NCI-H1092 (cell line): ENCODE measurements around the gene UMOD.
A peak's percentile ranks its signal among the peaks of the same experiment; 100 is the strongest.
"Not testable (repeated sequence)": the region's sequence is repeated elsewhere in the genome, so short reads cannot be mapped to it uniquely, and the experiment has no call there.

Experiments
- DNase-seq: peaks from one replicate; lab custom pipeline; 2025; lab: John Stamatoyannopoulos, UW

UMOD gene

DNA sequence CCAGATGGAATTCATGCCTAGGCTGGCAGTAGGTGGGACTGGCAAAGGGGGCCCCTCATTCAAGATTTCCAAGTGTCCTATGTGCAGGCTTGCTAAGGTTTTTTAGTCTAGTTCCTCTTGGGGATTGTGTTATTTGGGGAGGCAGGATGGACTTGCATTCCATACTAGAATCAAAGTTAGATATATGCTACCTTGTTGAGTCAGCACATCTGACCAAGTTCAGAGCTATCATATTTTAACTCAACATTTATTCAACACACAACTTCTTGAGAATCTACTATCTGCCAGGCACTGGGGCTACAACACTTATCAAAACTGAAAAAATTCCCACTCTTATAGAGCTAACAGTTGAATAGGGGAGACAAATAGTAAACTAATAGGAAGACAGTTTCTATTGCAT lies 31.9 kb downstream of the UMOD start:
- no peak for DNase-seq

DNA sequence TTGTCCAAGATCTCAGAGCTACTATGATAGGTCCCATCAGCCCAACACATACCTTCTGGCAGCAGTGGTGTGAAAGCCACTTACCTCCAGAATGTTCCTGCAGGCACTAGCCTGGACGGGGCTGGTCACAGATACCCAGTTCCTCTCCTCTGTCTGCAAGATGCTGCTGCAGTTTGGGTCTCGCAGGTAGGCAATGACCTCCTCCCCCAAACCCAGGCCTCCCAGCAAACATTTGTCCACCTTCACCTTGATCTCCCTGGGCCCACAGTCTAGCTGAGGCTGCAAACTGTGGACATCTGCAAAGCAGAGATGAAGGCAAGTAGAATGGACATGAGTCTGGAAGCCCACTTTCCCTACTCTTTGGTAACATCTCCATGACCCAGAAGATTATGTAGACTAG lies 32.3 kb downstream of the UMOD start:
- DNase-seq: no peak

DNA sequence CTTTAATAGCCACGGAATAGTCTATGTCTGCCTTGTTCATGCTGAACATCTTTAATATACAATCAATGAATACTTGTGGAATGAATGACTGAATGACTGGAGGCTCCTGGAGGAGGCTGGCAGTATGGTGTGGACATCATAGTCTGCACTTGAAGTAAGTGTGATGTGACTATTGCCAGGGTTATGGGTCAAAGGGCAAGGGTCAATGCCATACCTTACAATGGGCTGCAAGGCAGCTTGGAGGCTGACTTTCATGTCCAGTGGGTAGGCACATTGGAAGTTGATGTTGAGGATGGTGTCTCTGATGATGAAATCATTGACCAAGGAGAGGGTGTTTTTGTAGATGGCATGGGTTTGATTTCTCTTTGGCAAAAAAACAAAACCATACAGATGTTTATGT lies 33.1 kb downstream of the UMOD start:
- DNase-seq: no peak

DNA sequence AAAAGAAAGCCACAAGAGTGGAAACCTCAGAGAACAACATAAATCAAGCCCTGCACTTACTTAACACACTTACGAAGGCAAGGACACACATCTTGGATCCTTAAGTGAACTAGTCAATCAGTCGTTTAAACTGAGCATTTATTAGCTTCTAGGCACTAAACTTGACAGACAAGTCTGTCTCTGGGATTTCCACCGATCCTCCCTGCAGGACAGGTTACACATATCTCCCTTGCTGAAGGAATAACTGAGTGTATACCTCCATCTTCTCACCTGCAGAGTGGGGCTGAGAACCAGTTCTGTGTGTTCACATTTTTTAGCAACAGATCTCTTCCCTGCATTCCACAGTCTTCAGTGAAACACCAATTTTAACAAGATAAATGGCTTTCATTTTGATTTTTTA lies 34.1 kb downstream of the UMOD start:
- DNase-seq: no peak

DNA sequence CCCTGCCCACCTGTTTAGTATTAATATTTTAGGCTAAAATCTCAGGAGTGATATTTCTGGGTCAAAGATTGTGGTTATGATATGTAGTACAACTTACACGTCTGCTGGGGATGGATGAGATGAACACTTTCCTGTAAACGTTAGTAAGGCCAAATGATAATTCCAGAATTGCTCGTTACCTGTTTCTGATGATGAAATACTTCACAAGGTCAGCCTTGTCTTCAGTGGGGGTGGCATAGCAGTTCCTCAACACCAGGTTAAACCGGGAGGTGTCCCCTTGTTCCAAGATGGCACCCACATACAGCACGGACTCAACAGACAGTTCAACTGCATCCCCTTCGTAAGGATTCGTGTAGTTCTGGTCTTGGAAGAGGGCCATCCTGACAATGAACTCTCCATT lies 34.5 kb downstream of the UMOD start:
- no peak for DNase-seq

DNA sequence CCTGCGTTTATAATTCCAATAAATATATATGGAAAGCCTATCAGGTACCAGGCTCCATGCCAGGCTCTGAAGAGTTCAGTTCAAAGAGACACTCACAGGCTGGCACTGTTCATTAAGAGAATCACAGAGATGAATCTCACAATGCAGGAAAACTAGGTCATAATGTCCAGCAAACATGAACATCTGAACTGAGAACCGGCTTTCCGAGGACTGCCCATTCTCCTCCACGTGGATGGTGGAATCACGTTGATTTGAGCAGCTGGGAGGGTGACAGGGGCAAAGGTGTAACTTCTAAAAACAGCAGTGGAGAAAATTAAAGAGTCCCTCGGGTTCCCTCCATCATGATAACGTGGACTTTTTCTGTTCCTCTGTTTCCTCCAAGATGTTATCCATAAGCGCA lies 35.4 kb downstream of the UMOD start:
- DNase-seq: peak; percentile 27

DNA sequence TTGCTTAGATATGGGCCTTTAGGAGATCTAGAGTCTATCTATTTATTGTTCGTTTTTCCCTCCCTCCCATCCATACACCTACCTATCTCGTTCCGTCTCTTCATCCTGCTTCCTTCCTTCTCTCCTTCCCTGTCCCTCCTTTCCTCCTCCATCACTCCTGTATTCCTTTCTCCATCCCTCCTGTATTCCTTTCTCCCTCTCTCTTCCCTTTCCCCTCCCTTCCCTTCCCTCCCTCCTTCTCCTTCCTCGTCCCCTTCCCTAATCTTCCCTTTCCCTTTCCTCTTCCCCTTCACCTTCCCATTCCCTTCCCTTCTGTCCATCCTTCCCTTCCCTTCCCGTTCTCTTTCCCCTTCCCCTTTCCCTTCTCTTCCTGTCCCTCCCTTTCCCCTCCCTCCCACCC lies 35.8 kb downstream of the UMOD start:
- DNase-seq: no peak

DNA sequence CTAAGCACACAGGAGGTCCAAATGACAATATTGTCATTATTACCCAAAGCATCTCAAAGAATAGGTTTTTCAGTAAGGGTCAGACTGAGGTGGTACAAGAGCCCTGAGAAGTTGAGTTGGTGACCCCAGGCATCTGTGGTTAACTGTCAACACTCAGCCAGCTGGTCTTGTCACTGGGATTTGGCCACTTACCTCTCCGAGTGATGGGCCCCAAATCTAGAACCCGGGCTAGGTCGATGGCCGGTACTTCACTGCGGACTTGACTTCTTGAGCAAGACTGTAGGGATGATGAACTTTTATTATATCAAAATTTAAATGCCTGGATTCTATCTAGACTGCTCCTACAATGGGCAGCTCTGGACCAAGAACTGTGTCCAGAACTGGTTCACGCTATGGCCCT lies 36.8 kb downstream of the UMOD start:
- DNase-seq: no peak

DNA sequence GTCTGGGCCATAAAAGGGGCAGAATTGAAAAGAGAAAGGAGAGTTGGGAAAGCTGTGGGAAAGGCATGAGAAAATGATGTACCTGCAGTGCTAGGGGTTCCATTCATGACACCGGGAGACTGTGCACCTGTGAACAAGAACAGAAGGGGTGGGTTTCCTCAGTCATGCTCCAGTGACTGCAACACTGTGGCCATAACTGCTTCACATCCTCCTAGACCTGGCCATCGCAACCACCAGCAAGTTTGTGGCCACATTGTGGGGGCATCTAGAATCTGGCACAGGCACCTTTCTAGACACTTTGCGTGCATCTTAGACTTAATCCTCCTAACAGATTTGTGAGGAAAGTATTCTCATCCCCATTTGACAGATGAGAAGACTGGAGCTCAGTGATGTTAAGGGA lies 37.9 kb downstream of the UMOD start:
- DNase-seq: no peak

DNA sequence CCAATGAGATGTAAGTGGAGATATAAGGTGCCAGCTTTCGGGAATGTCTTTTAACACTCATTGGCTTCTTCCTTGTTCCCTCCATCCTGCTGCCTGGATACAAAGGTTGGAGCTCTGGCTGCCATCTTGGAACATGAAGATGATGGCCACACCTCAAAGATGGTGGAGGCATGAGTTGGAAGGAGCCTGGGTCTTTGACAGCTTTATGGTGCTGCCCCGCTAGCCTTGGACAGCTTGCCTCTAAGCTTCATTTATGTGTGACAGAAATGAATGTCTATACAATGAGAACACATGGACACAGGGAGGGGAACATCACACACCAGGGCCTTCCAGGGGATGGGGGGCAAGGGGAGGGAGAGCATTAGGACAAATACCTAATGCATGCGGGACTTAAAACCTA lies 38.8 kb downstream of the UMOD start:
- no peak for DNase-seq

DNA sequence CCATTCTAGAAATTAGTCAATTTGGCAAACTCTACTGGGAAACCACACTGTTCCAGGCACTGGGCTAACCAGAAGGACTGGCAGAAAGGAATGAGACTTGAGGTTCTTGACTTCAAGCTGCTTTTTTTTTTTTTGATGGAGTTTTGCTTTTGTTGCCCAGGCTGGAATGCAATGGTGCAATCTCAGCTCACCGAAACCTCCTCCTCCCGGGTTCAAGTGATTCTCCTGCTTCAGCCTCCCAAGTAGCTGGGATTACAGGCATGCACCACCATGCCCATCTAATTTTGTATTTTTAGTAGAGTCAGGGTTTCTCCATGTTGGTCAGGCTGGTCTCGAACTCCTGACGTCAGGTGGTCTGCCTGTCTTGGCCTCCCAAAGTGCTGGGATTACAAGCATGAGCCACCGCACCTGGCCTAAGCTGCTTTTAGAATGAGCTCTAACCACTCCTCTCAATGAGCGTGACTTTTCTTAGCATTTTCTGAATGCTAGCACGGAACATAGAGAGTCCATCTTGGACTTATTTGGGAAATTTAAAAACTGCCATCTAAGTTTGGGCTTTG lies 39.9 kb downstream of the UMOD start:
- DNase-seq: not testable (repeated sequence)

DNA sequence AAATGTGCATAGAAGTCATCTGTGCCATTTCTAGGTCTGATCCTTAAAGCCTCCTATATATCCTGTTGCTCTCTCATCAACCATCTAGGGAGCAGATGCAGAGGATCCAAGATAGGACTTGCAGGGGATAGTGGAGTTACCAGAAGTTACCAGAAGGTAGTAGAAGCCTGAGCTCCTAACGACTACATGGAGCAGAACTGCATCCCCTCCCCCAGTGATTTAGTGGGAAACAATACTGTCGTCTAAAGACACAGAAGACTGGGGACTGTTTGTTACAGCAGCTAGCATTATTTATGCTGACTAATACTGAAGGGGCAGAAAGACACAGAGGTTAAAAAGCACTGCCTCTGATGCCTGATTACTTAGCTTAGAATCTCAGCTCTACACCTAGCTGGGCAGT lies 41.0 kb downstream of the UMOD start:
- no peak for DNase-seq

DNA sequence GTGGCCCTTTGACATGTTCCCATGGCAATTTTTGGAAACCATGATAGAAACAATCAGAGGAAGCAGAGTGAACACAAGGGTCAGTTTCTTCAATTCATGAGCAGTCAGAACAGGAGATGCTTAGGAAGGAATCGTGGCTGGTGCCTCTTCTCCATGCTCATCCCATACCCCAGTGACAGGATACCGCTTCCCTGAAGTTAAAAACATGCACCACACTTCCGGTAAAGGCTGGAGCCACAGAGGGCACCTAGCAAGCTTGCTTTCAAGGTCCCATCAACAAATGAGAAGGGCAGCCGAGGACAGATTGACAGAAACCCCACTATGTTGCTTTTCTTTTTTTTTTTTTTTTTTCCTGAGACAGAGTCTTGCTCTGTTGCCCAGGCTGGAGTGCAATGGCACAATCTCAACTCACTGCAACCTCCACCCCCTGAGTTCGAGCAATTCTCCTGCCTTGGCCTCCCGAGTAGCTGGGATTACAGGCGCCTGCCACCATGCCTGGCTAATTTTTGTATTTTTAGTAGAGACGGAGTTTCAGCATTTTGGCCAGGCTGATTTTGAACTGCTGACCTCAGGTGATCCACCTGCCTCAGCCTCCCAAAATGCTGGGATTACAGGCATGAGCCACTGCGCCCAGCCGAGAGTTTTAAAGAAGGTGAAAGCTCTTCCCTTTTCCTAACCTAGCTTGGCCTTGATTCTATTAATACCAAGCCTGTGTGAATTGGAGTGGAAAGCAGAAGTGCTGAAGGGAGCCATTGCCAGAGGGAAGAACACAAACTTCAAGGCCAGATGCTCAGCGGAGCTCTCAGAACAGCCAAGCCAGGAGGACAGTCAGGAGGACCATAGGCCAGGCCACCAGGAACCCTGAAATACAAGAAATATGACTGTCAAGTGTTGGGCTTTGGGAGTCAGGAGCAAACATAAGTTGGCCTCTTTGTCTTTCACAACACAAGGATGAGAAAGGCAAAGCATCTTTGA lies 41.8 kb downstream of the UMOD start:
- no peak for DNase-seq

DNA sequence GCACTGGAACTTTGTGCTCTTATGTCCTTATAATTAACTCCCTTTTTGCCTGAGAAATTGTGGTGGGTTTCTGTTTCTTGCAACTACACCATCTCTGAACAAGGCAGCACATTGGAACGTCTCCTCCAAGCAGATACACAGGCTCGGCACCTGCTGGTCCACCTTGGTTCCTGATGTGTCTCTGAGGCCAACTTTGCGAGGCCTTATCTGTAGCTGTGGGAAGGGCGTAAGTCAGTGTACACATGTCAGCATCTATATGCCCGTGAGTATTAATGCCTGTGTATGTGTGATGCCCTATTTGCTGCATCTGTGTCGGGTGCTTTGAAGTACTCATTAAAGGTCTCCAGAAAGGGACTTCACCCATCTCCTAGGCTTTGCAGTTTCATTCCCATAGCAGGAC lies 42.7 kb downstream of the UMOD start:
- DNase-seq: no peak

DNA sequence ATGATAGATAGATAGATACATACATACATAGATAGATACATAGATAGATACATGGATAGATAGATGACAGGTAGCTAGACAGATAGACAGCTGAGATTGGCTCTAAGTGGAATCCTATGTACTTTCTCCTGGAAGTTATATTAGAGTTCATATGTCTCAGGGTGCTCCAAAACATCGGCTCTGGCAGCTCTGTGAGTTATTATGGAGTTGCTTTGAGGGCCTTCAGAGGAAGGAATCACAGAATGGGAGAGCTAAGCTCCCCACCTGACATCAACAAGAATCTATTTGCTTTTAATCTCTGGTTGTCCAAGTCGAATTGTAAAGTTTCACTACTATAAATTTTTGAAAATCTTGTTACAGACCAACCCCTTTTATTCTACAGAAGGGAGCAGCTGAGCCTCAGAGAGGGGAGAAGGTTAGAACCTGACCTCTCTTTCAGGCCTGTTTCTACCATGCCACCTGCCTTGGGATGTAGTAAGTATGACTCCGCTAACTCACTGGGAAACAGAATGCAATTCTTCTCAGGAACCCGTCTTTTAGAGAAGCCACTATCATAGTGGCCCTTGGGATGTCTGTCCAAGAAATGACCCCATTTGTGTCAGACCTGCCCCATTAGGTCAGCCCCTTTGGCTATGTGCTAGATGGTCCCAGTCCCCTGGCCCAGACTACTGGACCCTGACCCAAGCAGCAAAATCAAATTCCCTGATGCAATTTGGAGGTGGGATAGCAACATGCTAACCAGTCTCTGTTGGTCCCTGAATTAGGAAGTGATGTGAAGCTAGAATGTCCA lies 43.5 kb downstream of the UMOD start:
- DNase-seq: no peak

DNA sequence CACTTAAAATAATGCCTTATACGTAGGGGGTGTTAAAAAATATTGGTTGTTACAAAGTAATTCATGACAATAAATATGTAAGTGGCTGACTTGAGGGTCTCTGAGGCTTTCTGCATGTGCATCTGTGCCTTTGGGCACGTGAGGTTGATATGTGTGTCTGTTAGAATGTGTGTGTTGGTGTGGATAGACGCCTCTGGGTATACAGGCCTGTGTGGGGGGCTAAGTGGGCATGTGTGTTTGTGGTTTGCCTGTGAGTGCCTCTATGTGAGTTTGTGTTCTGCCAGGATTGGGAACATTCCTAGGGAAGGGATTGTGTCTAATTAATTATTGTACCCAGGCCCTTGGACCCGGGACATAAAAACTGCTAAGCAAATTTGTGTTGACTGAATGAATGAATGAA lies 44.2 kb downstream of the UMOD start:
- DNase-seq: no peak

DNA sequence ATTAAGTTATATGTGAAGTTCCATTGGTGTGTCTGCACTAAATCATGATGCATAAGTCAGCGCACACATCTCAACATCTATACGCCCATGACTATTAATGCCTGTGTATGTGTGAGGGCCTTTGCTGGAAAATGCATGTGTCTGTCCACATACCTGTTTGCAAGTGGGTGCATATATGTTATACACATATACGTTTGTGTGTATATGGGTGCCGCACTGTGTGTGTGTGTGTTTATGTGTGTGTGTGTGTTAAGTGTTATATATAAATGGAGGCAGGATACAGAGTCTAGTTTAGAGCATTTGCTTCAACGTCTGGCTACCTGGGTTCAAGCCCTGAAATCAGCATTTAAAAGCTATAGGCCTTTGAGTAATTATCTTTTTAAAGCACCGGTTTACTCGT lies 44.7 kb downstream of the UMOD start:
- DNase-seq: no peak

DNA sequence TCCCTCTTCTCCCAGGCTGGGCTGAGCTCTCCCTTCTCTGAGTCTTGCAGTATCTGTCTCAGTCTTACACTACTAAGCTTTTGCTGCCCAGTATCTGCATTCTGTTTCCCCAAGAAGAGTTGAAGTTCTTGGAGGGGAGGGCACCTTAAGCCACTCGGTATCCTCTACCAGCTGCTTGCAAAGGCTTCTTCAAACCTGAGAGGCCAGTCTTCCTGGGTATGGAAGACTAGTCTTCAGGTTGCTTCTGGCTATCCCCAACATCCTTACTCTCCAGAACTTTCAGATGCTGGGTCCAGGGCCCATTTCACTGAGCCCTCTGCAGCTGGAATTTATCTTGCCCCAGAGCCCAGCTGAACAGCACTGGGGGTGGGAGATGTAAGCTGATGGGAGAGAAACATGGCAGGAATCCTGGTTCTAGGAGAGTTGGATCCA lies 45.3 kb downstream of the UMOD start:
- DNase-seq: no peak

DNA sequence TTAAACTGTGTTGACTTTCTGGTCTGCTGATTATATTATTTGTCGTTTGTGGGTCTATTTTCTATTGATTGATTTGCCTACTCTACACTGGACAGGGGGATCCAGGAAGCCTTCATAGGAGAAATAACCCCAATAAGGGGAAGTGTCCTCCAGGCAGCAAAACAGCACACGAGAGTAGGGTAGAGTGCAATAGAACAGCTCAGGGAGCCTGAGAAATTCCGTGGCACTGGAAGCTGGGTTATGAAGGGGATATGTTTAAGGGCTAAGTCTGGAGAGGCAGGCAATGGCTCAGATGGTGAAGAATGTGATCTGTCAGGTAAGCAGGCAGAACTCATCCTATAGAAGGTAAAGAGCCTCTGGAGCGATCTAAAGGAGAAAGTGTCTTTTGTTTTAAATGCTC lies 46.1 kb downstream of the UMOD start:
- DNase-seq: no peak

DNA sequence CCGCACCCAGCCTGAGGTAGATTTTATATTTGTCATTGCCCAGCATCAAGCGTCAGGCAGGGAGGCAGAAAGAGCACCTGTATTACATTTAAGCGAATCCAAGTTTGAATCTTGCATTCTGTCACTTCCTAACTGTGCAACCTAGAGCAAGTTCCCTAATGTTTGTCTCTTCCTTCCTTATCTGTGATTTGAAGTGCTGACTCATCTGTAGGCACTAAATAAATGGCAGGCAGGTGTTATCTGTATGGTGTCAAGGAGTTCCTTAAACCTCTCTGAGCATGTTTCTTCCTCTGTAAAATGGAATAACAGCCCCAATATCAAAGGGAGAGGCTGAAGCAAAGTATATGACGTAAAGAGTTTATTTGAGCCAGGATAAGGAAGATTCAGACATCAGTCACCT lies 49.5 kb downstream of the UMOD start:
- no peak for DNase-seq

DNA sequence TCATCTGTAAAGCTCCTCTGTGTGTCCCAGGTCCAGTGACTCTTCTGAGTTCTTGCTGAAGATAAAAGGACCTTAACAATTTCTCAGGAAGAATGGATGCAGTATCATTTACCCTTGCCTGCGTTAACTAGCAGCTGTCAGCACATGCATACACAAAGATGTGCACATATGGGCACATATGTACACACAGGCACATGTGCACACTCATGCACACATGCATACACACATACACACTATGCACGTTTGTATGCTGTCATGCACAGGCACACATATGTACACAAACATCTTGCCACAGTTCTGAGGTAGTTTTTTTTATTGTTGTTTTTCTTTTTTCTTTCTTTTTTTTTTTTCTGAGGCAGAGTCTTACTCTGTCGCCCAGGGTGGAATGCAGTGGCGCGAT lies 50.1 kb downstream of the UMOD start:
- no peak for DNase-seq

DNA sequence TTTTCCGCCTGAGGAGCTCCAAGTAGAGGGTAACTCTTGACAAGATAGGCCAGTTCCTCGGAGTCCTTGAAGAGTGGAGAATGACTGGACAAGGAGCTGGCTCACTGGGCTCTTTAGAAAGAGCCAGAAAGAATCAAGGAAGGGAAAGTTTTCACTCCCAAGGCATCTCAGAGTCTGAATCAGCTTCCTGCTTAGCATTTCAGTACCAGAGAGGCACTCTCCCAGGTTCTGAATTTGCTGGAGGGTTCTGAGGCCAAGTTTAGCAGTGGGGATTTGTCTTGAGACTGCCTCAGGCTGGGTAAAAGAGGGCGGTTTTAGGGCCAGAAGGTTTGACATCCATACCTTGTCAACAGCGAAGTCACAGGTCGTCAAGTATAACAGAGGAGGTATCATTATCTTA lies 50.7 kb downstream of the UMOD start:
- DNase-seq: no peak
